Measurements from ENCODE around the gene RPL35. TPM values are rescaled to one million over a fixed set of nuclear protein-coding genes. Genes with fewer than 3 reads are reported as not detected.

RPL35 gene
- total RNA-seq, 1 donor from 2014 or later: 1,231 TPM

DNA sequence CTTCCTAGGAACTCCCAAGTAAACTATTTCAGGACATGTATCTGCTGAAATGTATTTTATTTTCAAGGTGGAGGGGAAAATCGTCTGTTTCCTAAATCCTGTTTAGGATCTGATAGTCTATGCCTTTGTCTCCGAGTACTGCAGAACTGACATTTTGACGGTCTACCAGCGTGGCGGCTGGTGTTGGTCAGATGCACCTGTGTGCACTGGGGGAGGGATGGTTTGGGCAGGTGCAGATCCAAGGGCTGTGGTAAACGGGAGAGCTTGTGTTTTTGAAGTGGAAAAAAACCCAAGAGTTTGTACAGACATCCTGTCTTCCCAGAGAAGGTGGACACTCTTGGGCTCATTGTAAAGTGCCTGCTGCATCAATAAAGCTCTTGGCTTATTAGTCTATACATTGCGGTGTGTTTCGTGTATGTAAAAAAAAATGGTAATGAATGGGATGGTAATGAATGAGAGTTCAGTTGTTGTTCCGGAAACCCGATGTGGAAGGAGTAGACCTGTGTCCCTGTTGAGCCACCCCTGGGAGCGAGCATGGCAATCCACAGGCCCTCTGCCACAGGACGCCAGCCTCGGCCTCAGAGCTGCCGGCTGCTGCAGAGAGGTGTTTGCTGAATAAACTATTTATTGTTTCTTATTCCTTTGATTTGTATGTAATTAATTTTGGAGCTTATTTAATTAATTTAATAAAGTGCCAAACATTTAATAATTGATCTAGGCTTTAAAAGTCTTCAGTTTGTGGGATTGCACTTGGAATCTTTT is 15.4 kb upstream of the RPL35 start:
- intact Hi-C loops (cut with micrococcal nuclease): no loop called here

DNA sequence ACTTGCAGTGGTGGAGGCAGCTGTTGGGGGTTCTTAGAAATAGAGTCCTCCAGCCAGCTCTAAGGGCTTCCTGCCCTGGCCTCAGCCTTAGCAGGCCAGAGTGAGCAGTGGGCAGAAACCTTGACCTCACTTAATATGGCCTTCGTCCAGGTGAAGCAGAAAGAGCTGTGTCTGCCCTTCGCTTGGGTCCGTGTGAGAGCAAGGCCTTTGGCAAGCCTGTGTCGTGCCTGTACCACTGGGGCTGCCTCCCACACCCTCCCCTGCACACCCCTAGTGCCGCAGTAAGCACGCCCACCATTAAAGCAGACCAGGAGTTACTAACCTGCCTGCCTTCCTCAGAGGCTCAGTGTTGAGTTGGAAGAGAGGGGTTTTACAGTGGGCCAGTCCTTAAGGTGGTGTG is 13.7 kb upstream of the RPL35 start:
- intact Hi-C loops (cut with micrococcal nuclease): no loop called here

GRCh38 chr9:124873664-124874063 is 11.9 kb upstream of the RPL35 start:
- intact Hi-C loops (cut with micrococcal nuclease): loop anchor here (5.0 kb wide), 1 partner anchor 389 kb away; the partner anchor contains the start of gene GAPVD1

DNA sequence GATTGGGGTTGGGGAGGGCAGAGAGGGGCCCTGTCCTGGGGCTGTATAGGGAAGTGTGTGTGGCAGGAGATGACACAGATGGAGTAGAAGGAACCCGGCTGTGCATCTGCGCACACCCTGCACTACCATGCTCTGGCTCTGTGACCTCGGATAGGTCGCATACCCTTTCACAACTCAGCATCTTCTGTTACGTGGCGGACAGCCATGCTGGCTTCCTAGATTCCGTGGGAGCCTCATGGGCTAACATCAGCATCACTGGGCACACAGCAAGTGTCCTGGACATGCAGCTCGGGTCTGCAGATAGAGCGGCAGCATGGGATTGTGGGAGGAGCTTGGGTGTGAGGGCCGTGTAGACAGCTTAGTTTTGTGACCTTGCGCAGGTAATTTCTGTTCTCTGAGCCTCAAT is 9.4 kb upstream of the RPL35 start:
- intact Hi-C loops (cut with micrococcal nuclease): loop anchor here (2.0 to 5.0 kb wide), 3 partner anchors 330 to 391 kb away; partner anchors contain the start of genes GAPVD1, HSPA5 and RABEPK

- intact Hi-C loops (cut with micrococcal nuclease): loop anchor here (1.0 to 5.0 kb wide), 10 partner anchors 8 to 392 kb away; partner anchors contain the start of genes ARPC5L, GAPVD1, GOLGA1 and HSPA5
Measured at GRCh38 chr9:124870723-124871122, 9.0 kb upstream of the RPL35 start.

GRCh38 chr9:124869986-124870560 is 8.3 kb upstream of the RPL35 start:
- intact Hi-C loops (cut with micrococcal nuclease): loop anchor here (1.0 to 10.0 kb wide), 13 partner anchors 8 to 1935 kb away; partner anchors contain the start of genes ARPC5L, GAPVD1, GOLGA1 and HSPA5

GRCh38 chr9:124869466-124869985 is 7.8 kb upstream of the RPL35 start:
- intact Hi-C loops (cut with micrococcal nuclease): loop anchor here (10.0 kb wide), 3 partner anchors 455 to 1935 kb away; partner anchors contain the start of genes PSMB7, ZBTB26 and ZBTB43

DNA sequence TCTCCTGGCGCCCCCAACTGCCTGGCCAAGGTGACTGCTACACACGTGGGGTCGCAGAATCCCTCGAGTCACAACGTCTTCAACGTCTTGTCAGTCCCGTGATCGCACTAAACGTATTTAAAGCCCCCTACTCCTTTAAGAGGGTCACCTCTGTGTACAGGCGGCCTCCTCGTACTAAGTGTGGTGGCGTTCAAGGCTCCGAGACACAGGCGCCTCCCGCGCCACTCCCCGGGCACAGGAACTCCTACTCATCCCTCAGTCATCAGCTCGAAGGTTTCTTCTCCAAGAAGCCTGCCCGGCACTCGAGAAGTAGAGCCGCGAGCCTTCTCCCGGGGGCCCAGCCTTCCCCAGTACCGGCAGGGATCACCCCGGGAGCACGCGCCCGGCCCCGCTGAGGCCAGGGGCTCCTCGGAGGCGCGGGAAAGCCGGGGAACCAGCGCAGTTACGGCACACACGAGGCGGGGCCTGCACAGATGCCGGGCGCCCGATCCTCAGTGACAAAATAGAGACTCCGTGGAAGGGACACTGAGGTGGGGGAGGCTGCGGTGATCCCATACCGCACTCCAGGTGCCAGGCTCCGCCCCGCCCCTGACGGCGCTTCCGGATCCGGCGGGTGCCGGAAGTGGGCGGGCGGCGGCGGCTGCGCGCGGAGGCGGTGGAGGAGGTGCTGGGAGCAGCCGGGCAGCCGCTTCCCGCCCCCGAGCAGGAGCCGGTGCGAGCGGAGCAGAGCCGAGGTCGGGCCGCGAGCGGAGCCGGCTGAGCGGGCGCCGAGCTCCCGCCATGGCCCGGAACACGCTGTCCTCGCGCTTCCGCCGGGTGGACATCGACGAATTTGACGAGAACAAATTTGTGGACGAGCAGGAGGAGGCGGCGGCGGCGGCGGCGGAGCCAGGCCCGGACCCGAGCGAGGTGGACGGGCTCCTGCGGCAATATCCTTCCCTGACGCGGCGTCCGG is 7.0 kb upstream of the RPL35 start:
- intact Hi-C loops (cut with micrococcal nuclease): loop anchor here (10.0 kb wide), 3 partner anchors 454 to 1936 kb away; partner anchors contain the start of genes PSMB7, ZBTB26 and ZBTB43

GRCh38 chr9:124863371-124863871 is 1.7 kb upstream of the RPL35 start:
- intact Hi-C loops (cut with micrococcal nuclease): loop anchor here (2.0 to 10.0 kb wide), 6 partner anchors 93 to 1941 kb away; partner anchors contain the start of genes MAPKAP1, NR6A1, PBX3 and PSMB7

DNA sequence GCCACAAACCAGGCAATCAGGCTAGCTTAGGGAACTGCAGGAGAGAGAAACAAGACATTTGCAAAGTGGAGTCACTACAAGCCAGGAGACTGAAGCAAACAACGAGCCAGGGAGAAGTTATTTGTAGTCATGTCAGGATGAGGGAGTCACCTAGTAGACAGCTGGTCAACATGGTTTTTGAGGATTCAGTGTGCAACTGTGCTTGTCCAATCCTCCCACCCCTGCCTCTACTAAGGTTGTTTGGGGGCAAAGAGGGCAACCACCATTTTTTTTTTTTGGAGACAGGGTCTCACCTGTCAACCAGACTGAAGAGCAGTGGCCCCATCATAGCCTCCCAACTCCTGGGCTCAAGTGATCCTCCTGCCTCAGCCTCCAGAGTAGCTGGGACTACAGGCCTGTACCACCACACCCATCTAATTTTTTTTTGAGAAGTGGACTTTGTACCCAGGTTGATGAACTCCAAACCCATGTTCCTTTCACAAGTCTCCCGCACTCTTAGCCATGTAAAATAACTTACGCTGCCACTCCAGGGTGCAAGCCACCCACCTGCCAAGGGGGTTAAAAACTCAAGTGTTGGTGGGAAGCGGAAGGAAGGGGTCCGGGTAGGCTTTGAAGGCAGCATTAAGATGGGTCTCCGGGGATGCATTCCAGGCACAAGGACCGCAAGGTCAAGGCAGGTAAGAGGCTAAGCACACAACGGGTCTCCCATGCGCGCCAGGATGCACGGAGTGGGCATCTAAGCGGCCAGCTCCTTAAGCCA is 995 bp downstream of the RPL35 start:
- intact Hi-C loops (cut with micrococcal nuclease): loop anchor here (5.0 to 10.0 kb wide), 4 partner anchors 446 to 1944 kb away; partner anchors contain the start of genes MAPKAP1, PSMB7, ZBTB26 and ZBTB43

DNA sequence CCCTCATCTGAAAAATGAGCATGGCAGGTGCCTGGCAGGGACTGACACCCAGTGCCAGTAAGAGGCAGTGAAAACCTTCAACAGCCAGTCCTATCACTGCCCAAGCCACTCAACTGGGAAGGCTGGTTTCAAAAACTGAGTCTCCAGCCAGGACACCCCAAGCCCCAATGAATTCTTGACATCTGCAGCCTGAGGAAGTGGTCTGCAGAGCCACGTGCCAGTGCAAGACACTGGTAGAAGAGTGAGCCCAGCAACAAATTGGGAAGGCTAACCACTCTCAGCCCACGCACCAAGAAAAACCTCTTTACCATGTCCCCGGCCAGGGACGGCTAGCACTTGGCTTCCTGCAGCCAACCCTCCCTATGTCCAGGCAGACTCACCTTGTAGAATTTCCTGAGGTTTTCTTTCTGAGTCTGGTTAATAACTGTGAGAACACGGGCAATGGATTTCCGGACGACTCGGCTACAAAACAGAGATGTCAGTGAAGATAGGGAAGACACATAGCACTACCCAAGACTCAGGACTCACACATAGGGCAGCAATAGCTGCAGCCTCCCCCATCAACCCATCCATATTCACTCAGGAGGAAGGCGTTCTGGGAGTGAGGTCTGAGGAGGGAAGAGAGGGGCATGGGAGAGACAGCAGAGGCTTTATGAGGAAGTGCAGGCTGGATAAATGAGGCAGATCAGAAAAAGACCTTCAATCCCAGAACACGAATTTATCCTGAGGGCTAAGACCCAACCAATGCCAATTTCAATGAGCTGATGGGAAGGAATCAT is 1.8 kb downstream of the RPL35 start:
- intact Hi-C loops (cut with micrococcal nuclease): loop anchor here (5.0 to 10.0 kb wide), 4 partner anchors 445 to 1945 kb away; partner anchors contain the start of genes MAPKAP1, PSMB7, ZBTB26 and ZBTB43

GRCh38 chr9:124858330-124859046 is 3.3 kb downstream of the RPL35 start:
- intact Hi-C loops (cut with micrococcal nuclease): no loop called here

DNA sequence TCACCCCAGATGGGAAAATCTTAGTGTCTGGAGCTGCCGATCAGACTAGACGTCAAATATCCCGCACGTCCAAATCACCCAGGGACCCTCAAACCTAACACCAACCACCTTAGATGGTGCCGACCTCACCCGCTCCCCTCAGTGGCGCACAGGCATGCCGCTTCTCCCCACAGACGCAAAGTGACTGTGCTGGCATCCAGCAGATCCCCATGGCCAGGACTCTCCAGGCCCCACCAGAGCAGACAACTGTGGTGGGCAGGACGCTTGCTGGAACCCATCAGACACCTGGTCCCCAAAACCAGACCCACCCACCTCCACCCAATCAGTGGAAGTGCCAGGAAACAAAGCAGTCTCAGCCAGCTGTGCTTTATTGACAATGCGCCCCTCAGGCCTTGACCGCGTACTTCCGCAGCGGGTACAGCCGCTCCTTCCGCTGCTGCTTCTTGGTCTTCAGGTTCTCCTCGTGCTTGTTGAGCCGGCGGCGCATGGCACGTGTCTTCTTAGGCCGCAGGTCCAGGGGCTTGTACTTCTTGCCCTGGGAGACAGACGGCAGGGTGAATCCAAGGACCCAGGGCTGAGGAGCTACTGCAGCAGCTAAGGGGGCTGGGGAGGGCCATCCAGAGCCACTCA is 4.1 kb downstream of the RPL35 start:
- intact Hi-C loops (cut with micrococcal nuclease): no loop called here

DNA sequence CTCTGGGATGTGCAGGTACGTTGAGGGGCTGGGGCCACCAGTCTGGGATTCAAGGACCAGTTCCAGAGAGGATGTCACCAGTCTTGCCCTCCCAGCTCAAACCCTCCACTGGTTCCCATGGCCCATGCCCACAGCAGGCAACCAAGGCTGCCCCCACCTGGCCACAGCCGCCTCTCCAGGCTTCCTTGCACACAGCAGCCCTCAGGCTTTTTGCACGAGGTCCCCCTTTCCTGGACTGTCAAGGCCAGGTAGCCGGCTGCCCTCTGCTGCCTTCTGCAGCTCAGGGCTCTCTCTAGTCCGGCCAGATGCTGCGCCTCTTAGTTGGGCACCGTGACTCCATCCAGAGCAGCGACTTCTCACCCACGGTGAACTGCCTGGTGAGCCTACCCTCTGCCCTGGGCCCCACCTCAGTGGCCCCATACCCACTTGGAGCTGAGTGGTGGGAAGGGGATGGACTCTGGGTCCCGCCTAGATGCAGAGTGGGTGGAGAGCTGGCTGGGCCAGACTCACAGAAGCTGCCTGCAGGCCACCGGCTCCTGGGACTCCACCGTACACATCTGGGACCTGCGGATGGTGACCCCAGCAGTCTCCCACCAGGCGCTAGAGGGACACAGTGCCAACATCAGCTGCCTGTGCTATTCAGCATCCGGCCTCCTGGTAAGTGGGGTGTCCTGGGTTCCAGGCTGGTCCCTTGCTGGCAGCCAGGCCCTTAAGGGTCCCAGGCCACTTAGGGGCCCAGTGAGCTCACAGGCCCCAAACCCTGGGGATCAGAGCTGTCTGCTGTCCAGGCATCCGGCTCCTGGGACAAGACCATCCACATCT is 5.6 kb downstream of the RPL35 start:
- intact Hi-C loops (cut with micrococcal nuclease): no loop called here

DNA sequence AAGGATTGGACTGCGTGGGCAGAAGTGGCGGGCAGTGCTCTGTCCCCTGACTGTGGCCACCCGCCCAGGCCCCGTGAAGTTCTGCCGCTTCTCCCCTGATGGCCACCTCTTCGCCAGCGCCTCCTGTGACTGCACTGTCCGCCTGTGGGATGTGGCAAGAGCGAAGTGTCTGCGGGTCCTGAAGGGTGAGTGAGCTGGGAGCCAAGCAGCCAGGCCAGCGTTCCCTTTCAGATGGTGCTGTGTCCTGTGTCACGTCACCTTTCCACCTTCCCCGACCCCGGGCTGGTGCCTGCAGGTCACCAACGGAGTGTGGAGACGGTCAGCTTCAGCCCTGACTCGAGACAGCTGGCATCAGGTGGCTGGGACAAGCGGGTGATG is 6.2 kb downstream of the RPL35 start:
- intact Hi-C loops (cut with micrococcal nuclease): no loop called here

GRCh38 chr9:124854822-124855221 is 6.9 kb downstream of the RPL35 start:
- intact Hi-C loops (cut with micrococcal nuclease): no loop called here

- intact Hi-C loops (cut with micrococcal nuclease): no loop called here
Measured at GRCh38 chr9:124854161-124854560, 7.6 kb downstream of the RPL35 start.
